Jurkat, Clone E6-1 (cell line): Measurements from ENCODE around the gene PASD1. TPM values are rescaled to one million over a fixed set of nuclear protein-coding genes. Genes with fewer than 3 reads are reported as not detected.
"Not testable (repeated sequence)": the region's sequence is repeated elsewhere in the genome, so short reads cannot be mapped to it uniquely, and the experiment has no call there.

Source experiments
- DNase-seq: peaks from one replicate; pipeline ENCODE4 v3.0.0-alpha.2; 2011; ENCODE audit warnings: low read depth, low spot score
- H3K4me3 ChIP-seq: 2 replicates; pipeline ENCODE4 v1.5.1; 2011; ENCODE audit warnings: mild to moderate bottlenecking, low read length, control low read depth, moderate library complexity
- polyA plus RNA-seq: library from polyadenylated mRNA; unstranded; fragments of >200 nt; gene quantifications from one replicate; pipeline ENCODE4 v1.2.1, GENCODE V29; 2012; ENCODE audit warnings: missing spikeins; ENCODE audit not compliant: insufficient read length, insufficient read depth

Gene PASD1, protein sequence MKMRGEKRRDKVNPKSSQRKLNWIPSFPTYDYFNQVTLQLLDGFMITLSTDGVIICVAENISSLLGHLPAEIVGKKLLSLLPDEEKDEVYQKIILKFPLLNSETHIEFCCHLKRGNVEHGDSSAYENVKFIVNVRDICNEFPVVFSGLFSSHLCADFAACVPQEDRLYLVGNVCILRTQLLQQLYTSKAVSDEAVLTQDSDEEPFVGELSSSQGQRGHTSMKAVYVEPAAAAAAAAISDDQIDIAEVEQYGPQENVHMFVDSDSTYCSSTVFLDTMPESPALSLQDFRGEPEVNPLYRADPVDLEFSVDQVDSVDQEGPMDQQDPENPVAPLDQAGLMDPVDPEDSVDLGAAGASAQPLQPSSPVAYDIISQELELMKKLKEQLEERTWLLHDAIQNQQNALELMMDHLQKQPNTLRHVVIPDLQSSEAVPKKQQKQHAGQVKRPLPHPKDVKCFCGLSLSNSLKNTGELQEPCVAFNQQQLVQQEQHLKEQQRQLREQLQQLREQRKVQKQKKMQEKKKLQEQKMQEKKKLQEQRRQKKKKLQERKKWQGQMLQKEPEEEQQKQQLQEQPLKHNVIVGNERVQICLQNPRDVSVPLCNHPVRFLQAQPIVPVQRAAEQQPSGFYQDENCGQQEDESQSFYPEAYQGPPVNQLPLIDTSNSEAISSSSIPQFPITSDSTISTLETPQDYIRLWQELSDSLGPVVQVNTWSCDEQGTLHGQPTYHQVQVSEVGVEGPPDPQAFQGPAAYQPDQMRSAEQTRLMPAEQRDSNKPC
- polyA plus RNA-seq, result not detected

- no peak within 1 kb of the TSS for H3K4me3 ChIP-seq
- DNase-seq, result no peak
Measured at GRCh38 chrX:151563449-151563848, at the start of gene PASD1. TSS of gene PASD1 (plus strand) at chrX:151563675. CDS start at chrX:151601554, 37,879 bp downstream.

DNA sequence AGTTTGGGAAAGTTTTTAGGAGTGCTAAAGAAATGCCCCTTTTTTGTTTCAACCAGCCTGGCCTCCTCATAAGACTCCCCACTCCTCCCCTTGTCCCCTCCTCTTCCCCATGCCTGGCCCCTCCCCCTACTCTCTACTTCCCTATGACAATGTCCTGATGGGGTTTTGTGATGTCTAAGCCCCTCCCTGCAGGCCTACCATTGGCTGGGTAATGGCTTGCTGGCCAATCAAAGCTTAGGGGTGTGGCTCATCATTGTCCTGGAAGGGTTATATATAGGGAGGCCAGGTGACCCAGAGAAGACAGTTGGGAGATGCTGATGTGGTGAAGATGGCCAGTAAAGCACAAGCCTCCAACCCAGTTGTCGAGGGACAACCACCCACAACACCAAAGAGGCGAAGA is 48.2 kb upstream of the PASD1 start:
- DNase-seq, result no peak
- H3K4me3 ChIP-seq, result no peak overlapping the region

DNA sequence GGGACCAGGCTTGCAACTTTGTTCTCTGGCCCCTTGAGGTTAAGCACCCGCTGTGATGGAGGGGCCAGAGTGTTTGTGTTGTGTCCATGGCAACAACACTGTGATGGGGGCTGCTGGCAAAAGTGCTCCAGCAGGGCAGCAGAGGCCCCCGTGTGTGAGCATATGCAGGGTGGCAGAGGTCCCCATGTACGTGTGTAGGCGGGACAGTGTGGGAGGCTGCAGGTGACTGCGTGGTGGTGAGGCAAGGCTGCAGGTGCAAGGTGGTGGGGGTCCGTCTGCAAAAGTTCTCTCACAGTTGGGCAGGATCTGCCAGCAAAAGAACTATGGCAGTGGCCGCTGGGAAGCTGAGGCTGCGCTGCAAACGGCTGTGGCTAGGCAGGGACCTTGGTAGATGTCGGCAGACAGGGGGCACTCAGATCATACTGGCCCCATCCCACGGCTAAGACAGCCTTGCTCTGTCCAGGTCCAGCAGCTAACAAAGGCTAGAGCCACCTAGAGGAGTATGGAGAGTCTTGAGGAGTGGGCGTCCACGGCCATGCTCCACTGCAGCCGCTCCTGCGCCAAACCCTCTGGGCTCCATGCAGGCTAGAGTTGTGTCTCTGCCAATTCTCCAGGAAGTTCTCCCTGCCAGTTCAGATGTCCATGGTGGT is 46.8 kb upstream of the PASD1 start:
- no peak for DNase-seq
- no peak overlapping the region for H3K4me3 ChIP-seq

DNA sequence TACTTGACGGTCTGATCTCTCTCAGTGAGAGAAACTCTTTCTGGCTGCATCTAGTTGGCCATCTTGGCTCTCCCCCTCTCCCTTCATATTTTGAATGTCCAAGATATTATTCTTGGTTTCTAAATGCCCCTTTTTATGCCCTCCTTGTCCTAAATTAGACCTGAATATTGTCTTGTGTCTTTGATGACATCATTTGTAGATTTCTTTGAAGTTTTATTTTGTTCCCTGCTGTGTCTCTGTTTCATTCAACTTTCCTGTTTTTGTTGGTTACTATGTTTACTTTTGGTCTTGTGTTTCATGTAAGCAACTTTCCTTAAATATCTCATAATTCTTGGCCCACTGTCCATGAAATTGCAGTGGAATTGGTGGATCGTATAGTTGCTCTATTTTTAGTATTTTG is 46.1 kb upstream of the PASD1 start:
- DNase-seq, result no peak

GRCh38 chrX:151523351-151523750 is 40.1 kb upstream of the PASD1 start:
- no peak for DNase-seq
- H3K4me3 ChIP-seq, result no peak overlapping the region

More for the DNA sequence above, 46.1 kb upstream of the PASD1 start:
- H3K4me3 ChIP-seq, result no peak overlapping the region

- no peak overlapping the region for H3K4me3 ChIP-seq
Measured at GRCh38 chrX:151536571-151536970, 26.9 kb upstream of the PASD1 start.

GRCh38 chrX:151537572-151537971 is 25.9 kb upstream of the PASD1 start:
- no peak overlapping the region for H3K4me3 ChIP-seq
- DNase-seq, result no peak

More at GRCh38 chrX:151536571-151536970, 26.9 kb upstream of the PASD1 start:
- DNase-seq, result no peak

- DNase-seq, result no peak
- H3K4me3 ChIP-seq, result no peak overlapping the region
Measured at GRCh38 chrX:151538190-151539122, 25.0 kb upstream of the PASD1 start.

- DNase-seq, result no peak
Measured at GRCh38 chrX:151543706-151544105, 19.8 kb upstream of the PASD1 start.

GRCh38 chrX:151546226-151546625 is 17.2 kb upstream of the PASD1 start:
- H3K4me3 ChIP-seq, DNase-seq: not testable (repeated sequence)

More at GRCh38 chrX:151543706-151544105, 19.8 kb upstream of the PASD1 start:
- H3K4me3 ChIP-seq, result no peak overlapping the region

GRCh38 chrX:151551176-151551575 is 12.3 kb upstream of the PASD1 start:
- not testable (repeated sequence) for DNase-seq, H3K4me3 ChIP-seq

GRCh38 chrX:151552743-151553142 is 10.7 kb upstream of the PASD1 start:
- H3K4me3 ChIP-seq, result no peak overlapping the region
- no peak for DNase-seq

GRCh38 chrX:151555301-151555700 is 8.2 kb upstream of the PASD1 start:
- not testable (repeated sequence) for H3K4me3 ChIP-seq, DNase-seq

DNA sequence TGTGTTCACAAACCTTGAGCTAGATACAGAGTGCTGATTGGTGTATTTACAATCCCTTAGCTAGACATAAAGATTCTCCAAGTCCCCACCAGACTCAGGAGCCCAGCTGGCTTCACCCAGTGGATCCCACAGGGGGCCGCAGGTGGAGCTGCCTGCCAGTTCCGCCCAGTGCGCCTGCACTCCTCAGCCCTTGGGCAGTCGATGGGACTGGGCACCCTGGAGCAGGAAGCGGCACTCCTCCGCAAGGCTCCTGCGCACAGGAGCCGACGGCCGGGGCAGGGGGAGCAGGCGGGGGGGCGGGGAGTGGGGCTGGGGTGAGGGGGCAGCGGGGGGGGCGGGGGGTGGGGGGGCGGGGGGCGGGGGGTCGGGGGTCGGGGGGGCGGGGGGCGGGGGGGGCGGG is 990 bp upstream of the PASD1 start:
- not testable (repeated sequence) for H3K4me3 ChIP-seq, DNase-seq

DNA sequence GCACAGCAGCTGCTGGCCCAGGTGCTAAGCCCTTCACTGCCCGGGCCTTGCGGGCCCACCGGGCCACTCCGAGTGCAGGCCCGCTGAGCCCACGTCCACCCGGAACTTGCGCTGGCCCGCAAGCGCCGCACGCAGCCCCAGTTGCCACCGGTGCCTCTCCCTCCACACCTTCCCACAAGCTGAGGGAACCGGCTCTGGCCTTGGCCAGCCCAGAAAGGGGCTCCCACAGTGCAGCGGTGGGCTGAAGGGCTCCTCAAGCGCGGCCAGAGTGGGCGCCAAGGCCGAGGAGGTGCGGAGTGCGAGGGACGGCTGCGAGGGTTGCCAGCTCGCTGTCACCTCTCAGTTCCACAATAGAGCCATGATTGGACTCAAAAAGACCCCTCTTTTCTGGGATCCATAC is 472 bp upstream of the PASD1 start:
- DNase-seq, H3K4me3 ChIP-seq: not testable (repeated sequence)

DNA sequence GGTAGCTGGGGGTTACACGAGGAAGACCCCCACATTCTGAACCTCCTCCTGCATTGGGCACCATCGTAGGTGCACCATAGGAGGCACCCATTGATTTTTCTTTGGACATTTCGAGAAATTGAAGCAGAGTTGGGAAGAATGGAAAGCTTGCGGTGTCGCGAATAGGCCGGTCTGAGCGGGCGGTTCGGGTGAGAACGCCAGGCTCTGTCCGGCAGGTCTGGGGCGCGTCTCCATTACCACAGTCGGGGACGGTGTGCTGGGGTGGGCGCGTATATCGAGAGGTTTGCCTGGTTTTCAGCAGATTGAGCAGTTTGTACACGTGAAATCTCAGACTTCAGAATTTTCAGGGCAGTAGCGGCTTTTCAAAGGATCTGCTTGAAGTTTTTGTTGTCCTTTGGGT is 560 bp downstream of the PASD1 start:
- H3K4me3 ChIP-seq, result no peak overlapping the region

GRCh38 chrX:151566872-151567271 is 3.4 kb downstream of the PASD1 start:
- not testable (repeated sequence) for DNase-seq, H3K4me3 ChIP-seq

More for the DNA sequence above, 560 bp downstream of the PASD1 start:
- no peak for DNase-seq

DNA sequence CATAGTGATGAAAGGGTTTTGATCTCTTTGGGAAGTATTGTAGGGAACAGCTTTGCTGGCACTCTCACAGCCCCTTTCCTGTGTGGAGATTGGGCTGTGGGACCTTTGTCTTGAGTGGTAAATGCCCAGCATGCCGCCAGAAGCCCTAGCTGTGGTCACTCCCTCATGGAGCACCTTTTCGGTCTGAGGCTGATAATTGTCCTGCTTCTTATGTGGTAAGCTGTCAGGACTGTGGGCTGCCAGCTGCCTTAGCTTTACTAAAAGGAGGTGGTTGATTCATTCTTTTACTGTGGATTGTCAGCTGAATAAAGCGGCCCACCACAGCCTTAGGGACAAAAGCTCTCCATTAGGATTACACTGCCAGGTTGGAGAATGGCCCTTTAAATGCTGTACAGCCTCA is 7.1 kb downstream of the PASD1 start:
- no peak overlapping the region for H3K4me3 ChIP-seq
- no peak for DNase-seq

GRCh38 chrX:151593384-151593783 is 29.9 kb downstream of the PASD1 start:
- not testable (repeated sequence) for DNase-seq, H3K4me3 ChIP-seq
